Activated effector memory CD4-positive, alpha-beta T cell treated with Interleukin-2 at 50 U/mL for 16 hours (primary cell): ENCODE measurements around the gene GPR137.

ENCODE experiments used
- DNase-seq: peaks from one replicate; pipeline ENCODE4 v3.0.0-alpha.2; 2020

GPR137 gene

DNA sequence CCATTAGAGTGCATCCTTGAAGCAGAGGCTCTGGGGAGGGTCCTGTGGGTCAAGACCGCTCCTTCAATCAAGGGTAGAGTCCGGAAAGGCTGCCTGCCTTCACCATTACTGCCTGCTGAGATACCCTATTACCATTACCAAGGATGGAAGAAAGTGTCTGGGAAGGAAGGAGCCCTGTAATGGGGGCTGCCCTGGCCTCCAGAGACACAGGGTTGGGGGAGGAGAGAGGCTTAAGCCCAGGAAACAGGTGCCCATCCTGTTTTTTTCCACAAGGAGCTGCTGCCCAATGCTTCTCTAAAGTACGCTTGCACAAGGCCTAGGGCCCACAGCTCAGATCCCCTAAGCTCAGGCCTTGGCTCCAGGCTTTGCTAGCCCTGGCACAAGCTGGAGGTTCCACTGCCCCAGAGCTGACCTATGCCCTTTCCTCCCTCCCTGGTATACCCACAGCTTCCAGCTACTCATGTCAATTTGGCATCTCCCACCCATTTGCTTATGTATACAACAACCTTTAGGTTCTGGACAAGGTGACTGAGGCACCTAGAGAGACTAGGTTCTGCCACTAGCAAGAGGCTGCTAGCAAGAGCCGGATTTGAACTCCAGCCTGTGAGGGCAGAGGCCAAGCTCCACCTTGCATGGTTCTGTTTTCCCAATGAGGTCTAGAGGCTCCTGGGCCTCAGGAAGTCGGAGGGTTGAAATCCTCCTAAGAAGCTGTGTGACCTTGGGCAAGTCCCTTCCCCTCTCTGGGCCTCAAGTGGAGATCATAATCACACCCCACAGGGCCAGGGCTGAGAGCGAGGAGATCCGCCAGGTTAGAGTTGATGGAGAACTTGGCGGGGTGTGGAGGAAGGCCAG, 35.9 kb upstream of the GPR137 start:
- no peak for DNase-seq

DNA sequence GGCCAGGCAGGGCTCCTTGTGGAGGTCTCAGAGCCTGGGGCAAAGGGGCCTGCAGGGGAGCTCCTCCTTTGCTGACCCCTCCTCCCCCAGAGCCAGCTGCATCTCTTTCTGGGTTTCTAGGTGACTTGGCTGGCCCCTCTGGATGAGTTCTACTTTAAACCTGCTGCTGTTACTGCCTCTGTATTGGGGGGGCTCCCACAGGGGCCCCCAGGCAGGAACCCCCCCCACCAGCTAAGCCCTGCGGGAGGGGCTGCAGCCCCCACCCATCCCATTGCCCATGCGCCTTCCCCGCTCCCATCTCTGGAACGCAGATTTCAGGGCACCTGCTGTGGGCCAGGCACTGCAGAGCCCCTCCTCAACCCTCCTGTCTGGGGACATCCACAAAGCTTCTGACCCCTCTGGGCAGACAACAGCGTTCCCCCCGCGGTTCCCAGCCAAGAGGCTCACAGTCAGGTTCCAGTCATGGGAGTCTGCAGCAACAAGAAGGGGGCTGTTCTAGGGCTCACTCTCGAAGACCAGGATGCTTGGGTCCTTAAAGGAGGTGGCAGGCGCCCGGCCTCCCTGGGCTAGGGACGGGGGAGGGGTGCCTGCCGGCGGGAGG, 35.1 kb upstream of the GPR137 start:
- no peak for DNase-seq

DNA sequence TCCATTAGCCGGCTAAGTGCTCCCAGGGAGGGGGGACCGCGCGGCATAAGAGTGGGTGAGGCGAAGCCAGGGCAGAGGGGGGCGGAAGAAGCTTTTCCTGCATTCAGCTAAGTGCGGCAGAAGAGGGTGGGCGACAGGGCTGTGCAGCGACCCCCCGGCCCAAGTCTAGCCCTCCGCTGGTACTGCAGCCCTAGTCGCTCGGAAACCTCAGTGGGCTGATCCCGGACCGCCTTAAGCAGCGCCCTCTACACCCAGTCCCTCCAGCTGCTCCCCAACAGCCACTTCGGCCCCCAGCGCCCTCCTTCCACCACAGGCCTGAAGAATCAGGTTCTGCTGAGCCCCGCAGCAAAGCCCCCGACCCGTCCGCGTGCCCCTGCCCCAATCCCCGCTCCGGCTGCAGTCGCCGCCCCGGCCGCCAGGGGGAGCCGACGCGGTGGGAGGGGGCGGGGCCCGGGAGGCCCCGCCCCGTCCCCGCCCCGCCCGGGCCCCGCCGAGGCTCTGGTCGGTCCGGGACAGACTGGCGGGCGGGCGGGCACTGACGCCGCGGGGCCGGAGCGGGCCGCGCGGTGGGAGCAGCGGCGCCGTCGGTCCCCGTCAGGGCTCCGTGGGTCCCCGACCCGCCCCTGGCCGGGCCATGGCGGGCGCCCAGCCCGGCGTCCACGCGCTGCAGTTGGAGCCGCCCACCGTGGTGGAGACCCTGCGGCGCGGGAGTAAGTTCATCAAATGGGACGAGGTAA, 34.5 kb upstream of the GPR137 start, which contains the start of gene PLCB3:
TSS of gene PLCB3 (plus strand) at position 515 of the 737 bp plus-strand sequence. CDS start at position 635, 120 bp downstream.
- DNase-seq, result peak; percentile 65

DNA sequence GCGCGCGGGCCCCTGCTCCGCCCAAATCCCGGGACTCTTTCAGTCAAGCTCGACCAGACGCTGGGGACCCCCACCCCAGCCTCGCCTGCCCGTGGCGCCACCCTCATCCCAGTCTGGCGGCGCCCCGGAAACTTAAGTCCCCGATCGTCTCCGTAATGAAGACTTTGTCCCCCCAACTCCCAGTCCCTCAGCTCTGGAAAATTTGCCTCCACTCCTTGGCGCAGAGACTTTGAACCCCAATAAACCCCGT, 34.0 kb upstream of the GPR137 start:
- no peak for DNase-seq

DNA sequence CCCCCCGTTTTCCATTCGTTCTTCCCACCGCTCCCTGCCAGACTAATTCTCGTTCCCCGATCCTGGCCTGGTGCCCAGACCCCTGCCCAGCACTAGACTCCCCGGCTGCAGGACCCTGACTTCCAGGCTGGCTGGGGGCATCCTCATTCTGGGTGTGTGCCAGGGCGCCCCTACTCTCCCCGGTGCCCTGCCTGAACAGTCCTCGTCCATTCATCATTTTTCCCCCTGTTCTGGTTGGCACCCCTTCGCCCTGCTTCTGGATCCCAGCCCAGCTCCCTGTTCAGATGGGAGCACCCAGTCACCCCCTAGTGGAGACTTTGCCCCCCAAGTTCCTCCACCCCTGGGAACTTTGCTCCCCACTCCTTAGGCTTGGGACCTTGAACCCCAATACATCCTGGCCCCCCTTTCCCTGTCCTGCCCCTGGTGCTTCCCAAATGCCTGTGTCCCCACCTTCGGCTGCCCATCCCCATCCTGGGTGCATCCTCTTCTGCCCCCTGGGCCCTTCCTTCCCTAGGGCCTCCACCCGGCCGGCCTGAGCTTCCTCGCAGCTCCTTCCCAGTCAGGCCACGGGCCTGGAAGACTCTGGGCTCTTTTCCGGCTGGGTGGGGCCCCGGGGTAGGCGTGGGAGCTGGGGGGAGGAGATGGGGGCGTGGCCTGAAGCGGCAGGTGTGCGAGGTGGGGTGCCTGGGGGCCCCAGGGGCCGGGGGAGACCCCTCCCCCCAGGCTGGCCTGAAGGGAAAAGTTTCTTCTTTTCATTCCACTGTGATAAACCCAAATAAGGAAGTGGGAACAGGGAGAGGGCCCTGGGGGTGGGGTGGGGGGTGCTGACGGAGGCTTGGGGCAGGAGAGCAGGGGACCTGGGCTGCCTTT, 33.4 kb upstream of the GPR137 start:
- no peak for DNase-seq

DNA sequence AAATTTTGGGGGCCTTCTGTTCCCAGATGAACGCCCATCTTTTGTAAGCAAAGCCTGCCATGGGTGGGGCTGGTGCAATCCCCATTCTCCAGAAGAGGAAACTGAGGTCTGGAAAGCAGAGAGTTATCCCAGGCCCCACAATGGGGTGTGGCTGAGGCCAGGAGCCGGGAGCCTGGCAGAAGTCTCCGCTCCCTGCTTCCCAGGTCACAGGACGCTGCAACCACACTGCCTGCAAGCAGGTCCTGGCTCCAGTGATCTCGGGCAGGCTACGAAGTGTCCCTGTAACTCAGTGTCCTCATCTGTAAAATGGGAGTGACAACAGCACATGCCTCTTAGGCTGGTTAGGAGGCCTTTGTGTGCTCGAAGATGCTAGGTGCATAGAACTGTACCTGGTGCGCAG, 32.6 kb upstream of the GPR137 start:
- no peak for DNase-seq

DNA sequence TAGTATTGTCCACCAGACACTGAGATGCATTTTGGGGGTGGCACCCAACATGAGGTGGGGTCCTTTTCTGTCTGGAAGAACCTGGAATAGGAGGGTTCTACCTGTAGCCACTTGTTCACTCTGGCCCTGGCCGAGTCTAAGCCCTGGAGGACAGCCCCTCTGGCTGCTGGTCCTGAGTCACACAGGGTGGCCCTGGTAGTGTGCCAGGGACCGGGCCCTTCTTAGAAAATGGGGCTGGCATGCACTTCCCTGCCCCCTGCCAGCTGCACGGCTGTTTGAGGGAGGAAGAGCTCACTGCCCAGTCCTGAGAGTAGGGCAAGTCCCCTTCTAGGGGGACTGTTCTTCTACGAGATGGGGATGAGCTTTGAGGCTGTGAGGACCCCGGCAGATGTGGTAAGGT, 32.2 kb upstream of the GPR137 start:
- no peak for DNase-seq

DNA sequence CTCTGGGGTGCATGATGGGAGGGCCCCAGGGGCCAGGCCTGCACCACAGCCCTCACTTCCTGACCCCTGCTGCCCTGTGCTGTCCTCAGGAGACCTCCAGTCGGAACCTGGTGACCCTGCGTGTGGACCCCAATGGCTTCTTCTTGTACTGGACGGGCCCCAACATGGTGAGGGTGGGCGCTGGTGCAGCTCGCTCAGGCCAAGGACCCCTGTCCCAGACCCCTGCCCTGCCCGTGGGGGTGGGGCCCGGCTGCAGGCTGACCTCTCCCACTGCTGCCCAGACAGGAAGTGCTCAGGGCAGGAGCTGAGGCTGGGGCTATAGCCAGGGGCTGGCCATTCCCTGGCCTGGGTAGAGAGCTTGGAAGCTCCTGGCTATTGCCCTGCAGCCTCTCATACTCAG, 31.3 kb upstream of the GPR137 start:
- DNase-seq, result no peak

DNA sequence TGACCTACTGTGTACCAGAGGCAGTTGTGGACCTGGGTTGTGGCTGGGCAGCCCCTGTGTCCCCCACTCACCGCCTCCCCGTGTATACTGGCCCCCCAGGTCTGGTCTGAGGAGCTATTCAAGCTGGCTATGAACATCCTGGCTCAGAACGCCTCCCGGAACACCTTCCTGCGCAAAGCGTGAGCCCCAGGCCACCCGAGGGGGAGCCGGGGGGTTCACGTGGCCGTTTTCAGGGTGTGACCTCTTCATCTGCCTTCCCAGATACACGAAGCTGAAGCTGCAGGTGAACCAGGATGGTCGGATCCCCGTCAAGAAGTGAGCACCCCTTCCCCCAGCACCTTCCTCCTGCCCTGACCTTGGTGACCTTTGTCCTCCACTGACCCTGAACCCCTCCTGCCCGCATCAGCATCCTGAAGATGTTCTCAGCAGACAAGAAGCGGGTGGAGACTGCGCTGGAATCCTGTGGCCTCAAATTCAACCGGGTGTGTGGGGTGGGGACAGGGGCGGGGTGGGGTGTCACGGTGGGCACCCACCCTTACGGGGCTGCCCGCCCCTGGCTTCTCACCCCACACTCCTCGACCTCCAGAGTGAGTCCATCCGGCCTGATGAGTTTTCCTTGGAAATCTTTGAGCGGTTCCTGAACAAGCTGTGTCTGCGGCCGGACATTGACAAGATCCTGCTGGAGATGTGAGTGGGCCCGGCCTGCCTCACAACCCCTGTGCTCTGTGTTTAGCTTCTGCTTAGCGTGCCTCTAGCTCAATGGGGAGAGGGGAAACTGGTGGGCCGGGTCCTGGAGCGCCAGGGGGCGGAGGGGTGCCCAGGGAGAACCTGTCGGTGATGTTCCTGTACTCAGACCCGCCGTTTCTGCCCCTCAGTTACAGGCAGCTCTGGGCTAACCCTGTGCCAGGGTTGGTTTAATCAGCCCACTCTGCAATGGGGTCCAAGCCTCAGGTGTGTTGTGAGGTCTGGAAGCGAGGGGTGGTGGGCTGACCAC, 30.2 kb upstream of the GPR137 start:
- DNase-seq, result no peak

DNA sequence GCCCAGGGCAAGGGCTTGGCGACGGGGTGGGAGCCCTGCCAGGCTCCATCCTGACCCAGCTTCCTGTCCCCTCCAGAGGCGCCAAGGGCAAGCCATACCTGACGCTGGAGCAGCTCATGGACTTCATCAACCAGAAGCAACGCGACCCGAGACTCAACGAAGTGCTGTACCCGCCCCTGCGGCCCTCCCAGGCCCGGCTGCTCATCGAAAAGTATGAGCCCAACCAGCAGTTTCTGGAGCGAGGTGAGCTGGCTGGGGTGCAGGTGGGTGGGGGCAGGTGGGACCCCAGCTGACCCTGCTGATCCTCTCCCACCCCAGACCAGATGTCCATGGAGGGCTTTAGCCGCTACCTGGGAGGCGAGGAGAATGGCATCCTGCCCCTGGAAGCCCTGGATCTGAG, 29.3 kb upstream of the GPR137 start:
- DNase-seq, result no peak

DNA sequence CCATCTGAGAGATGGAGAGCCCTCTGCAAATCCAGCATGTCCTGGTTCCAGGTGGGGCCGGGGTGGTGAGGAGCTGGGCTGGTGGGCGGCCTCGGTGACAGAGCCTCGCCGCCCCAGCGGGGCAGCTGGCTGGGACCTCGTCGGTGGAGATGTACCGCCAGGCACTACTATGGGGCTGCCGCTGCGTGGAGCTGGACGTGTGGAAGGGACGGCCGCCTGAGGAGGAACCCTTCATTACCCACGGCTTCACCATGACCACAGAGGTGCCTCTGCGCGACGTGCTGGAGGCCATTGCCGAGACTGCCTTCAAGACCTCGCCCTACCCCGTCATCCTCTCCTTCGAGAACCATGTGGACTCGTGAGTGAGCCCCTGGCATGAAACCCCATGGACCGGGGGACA, 27.3 kb upstream of the GPR137 start:
- DNase-seq, result no peak

DNA sequence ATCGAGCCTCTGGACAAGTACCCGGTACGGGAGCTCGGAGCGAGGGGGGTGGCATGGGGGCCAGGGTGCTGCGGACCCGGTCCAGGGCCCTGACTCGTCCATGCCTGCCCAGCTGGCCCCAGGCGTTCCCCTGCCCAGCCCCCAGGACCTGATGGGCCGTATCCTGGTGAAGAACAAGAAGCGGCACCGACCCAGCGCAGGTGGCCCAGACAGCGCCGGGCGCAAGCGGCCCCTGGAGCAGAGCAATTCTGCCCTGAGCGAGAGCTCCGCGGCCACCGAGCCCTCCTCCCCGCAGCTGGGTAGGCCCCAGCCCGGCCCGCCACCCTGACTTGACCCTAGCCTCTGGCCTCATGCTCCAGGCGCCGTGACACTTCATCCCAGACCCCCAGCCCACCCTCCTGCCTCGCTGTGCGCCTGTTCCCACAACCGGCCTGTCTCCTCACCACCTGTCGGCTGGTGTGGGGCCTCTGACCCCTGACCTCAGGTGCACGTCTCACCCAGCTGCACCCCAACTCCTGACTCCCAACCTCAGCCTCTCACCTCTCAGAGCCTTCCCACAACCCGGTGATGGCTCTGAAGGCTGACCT, 26.6 kb upstream of the GPR137 start:
- no peak for DNase-seq

DNA sequence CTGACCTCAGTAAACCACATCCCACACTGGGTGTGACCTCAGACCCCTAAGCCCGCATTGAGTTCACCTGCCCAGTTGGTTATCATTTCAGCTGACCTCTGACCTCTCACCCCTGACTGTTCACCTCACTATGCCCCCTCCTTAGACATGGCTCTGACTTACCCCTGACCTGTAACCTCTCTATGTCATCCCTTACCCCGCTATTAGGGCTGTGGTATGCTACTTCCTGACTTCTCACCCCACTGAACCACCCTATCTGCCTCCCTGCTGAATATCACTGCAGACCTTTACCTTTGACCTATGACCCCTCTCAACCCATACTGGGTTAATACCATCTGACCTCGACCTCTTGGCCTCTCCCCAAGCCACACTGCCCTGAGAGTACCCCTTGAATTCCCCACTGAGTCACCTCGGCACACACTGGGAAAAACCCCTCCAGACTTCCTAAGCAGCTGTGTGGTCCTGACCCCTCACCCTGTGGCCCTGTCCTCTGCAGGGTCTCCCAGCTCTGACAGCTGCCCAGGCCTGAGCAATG, 26.0 kb upstream of the GPR137 start:
- DNase-seq, result no peak

DNA sequence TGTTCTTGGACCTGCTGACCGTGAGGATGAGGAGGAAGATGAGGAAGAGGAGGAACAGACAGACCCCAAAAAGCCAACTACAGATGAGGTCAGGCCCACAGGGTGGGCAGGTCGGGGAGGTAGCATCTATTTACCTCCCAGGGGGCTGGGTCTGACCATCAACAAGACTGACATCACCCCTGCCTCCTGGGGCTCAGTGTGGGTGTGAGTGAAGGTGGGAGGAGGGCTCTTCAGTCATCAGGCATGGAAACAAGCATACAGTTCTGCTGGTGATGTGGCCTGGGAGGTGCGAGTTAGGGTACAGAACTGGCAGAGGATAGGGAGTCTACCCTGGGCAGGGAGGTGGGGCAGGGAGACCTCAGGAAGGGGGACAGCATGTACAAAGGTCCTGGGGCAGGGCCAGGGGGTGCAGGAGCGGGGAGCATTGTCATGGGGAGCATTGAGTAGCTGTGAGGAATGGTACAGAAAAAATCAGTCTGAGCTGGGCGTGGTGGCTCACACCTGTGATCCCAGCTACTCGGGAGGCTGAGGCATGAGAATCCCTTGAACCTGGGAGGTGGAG, 25.4 kb upstream of the GPR137 start:
- no peak for DNase-seq

DNA sequence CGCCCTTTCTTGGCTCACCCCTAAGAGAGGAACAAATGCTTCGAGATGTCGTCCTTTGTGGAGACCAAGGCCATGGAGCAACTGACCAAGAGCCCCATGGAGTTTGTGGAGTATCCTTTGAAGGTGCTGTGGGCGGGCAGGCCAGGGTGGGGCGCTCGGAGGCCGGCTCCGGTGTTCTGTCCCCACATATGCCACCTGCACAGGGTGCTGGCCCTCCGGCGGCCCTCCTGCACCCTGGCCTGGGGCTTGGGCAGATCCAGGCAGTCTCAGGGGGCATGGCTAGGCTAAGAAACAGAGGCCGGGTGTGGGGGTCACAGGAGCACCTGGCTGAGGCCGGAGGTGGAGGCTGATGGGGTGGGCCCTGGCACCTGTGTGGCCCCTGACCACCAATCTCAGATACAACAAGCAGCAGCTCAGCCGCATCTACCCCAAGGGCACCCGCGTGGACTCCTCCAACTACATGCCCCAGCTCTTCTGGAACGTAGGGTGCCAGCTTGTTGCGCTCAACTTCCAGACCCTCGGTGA, 24.0 kb upstream of the GPR137 start:
- no peak for DNase-seq

DNA sequence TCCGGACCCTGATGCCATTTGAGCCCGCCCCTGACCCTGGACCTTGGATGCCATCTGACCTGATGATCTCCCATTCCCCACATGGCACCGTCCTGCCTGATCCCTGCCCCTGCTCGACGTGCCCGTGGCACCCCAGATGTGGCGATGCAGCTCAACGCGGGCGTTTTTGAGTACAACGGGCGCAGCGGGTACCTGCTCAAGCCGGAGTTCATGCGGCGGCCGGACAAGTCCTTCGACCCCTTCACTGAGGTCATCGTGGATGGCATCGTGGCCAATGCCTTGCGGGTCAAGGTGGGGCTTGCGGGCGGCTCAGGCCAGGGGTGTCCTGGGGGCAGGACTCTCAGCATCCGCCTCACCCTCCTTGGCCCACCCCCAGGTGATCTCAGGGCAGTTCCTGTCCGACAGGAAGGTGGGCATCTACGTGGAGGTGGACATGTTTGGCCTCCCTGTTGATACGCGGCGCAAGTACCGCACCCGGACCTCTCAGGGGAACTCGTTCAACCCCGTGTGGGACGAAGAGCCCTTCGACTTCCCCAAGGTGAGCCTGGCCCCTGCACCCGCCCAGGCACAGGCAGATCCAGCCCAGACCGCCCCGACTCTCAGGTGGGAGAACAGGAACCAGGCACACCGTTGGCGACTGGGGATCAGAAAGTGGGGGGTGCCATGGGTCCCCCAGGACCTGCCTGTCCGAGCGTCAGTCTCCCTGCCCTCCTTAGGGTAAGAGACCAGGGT, 23.2 kb upstream of the GPR137 start:
- no peak for DNase-seq

DNA sequence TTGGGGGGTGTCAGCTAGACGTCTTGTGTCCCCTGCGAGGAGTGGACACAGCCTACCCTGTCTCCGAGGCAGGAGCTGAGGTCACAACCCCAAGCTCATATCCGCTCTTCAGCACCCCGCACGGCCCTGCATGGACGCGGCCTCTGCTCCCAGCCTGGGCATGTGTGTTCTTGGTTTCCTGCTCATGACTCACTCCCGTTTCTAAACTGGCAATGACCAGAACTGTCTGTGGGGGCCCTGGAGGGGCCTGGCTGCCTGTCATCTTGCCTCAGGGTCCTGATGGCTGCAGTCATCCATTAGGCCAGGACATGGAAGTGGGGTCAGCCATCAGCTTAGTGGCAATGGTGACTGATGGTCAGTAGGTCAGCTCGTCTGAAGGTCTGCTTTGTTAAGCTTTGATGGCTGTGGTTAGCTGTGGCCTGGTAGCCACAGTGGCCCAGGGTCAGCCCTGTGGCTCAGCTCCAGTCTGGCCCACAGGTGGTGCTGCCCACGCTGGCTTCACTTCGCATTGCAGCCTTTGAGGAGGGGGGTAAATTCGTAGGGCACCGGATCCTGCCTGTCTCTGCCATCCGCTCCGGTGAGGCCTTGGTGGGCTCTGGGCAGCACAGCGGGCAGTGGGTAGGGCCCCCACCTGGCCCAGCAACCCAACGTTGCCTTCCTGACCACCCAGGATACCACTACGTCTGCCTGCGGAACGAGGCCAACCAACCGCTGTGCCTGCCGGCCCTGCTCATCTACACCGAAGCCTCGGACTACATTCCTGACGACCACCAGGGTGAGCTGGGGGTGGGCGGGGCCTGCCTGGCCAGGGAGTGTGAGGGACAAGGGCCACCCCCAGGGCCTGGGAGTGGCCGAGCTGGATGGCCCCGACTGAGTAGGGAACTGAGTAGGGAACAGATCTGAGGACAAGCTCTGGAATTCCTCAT, 22.4 kb upstream of the GPR137 start:
- no peak for DNase-seq

DNA sequence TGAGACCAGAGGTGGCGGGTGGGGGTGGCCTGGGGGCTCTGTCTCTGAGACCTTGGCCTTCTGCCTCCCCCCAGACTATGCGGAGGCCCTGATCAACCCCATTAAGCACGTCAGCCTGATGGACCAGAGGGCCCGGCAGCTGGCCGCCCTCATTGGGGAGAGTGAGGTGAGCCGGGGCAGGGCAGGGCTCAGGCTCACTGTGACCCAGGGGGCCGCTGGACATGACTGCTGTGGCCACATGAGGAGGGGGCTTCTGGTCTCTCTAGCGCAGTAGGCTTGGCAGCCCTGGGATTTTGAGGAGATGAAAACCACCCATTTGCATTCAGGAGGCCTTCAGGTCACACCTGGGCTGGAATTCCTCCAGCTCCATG, 21.7 kb upstream of the GPR137 start:
- no peak for DNase-seq

DNA sequence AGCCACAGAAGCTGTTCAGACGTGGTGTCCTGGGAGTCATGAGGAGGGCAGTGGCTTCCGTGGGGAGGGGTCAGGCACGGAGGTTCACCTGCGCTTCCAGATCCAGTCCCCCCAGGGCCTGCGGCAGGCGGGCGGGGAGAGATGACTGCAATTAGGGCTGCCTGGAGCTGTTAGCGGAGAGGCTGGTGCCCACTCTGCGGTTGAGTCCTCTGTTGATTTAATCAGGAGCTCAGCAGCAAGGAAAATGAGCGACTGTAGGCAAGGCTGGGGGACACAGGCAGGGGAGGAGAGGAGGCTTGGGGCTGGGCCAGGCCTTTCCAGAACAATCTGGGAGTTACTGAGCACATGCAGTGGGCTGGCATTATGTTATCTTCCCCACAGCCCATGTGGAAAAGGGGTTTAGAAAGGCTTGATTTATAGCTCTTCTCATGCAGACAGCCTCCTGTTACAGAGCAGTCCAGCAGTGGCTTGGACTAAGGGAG, 21.2 kb upstream of the GPR137 start:
- DNase-seq, result no peak
